Astrocyte of the hippocampus (primary cell): ENCODE measurements around the gene ZNF200.

Experiments used
- DNase-seq: peaks from one replicate; pipeline ENCODE4 v3.0.0; 2011; ENCODE audit warnings: low read depth, low spot score

ZNF200 gene

GRCh38 chr16:3175157-3176093 is 59.5 kb downstream of the ZNF200 start:
- no peak for DNase-seq

- no peak for DNase-seq
Measured at GRCh38 chr16:3174618-3175148, 60.3 kb downstream of the ZNF200 start.

DNA sequence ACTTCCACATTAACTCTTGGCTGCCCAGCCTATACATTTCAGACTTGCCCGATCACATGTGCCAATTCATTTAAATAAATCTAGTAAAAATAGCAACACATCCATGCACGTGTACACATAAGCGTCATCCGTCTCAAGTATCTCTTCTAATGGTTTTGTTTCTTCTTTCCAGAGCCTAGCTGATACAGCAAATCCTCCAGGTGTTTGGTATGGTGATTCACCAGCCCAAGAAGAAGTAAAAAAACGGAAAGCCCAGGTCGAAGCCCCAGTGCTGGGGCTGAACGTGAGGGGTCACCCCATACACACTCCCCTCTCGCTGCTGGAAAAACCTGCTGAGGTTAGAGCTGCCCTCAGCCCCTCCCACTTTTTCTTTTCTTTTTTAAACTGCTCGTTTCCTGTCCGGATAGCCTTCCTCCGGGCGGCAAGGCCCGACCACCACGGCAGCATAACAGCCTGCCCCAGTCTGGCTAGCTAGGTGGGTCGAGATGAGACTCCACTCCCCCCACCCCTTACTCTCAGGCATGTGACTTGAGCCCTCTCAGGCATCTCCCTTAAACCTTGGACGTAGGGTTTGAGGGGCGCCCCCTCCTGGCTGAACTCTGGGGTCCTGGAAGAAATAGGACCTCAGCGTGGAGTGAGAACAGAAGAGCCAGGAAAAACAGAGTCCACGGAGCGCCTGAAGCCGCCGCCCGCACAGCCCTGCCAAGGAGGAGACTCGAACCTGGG is 60.9 kb downstream of the ZNF200 start:
- DNase-seq, result no peak
